Erythroblast (primary cell): ENCODE measurements around the gene SNAPC3.
"Not testable (repeated sequence)": the region's sequence is repeated elsewhere in the genome, so short reads cannot be mapped to it uniquely, and the experiment has no call there.

Experiments
- DNase-seq, 2 experiments: peaks; one replicate each; lab custom pipeline; 2025; lab: John Stamatoyannopoulos, UW
- GATA1 ChIP-seq: IDR thresholded peaks from 2 replicates; pipeline ENCODE4 v1.6.1; 2011; ENCODE audit warnings: low read depth, mild to moderate bottlenecking, control low read depth, low read length, moderate library complexity
- POLR2A ChIP-seq: IDR thresholded peaks from 2 replicates; pipeline ENCODE4 v1.6.1; 2011; ENCODE audit warnings: mild to moderate bottlenecking, low read length

The SNAPC3 gene

DNA sequence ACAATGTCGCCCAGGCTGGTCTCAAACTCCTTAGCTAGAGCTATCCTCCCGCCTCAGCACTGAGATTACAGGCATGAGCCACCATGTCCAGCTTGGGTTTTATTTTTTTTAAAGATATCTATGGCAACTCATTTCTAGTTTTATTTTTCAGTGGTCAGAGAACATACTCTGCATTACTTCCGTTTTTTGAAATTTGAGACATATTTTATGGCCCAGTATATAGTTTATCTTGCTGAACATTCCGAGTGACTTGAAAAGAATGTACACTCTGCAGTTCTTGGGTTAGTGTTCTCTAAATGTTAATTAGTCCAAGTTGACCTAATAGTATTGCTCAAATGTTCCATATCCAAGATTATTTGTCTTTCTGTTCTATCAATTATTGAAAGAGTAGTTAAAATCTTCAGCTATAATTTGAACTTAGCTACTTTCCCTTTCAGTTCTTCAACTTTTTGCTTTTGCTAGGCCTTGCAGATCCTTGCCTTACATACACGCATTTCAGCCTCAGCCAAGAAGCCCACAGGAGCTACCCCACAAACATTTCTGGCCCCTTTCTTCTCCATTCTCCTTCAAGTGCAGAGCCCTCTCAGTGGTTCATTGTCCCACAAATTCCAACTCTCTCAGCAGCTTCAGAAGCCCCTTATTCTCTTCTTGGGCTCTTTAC, 22.3 kb upstream of the SNAPC3 start:
- TF ChIP-seq GATA1, result no peak
- no peak for TF ChIP-seq POLR2A
- no peak for DNase-seq

DNA sequence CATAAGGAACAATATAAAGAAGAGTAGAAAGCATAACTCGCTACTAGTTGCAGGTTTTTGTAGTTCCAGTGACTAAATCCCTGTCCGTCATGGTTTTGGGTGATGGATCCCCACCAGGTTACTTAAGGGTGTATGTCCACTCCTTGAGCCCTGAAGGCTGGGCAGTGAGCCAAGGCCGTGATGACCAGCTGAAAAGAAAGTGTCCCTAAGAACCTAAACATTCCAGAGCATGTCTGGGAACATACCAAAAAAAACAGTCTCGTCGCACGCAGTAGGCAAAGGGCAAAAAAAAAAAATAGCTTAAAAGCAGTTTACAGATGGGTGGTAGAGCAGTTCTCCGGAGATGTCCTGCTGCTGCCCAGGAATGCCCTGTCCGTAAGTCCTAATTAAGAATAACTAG, 21.4 kb upstream of the SNAPC3 start:
- TF ChIP-seq GATA1 (no peak), POLR2A (no peak)
- DNase-seq, result no peak

DNA sequence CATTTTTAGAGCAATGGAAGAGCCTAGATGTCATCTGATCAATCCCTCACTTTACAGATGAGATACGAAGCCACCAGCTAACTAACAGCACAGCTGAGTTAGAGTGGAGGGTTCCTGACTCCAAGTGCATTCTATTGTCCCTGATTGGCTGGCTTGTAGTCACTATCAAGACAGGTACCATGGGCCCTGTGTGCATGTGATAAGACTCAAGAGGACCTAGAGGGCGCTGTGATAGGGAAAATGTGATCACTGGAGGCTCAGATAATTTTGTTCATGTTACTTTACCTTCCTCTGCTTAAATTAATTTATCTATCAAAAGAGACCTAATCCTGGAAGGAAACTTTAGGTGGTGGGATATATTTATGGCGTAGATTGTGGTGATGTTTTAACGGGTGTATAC, 19.5 kb upstream of the SNAPC3 start:
- peak; percentile 72 to 89 for DNase-seq
- no peak for TF ChIP-seq POLR2A
- no peak for TF ChIP-seq GATA1

DNA sequence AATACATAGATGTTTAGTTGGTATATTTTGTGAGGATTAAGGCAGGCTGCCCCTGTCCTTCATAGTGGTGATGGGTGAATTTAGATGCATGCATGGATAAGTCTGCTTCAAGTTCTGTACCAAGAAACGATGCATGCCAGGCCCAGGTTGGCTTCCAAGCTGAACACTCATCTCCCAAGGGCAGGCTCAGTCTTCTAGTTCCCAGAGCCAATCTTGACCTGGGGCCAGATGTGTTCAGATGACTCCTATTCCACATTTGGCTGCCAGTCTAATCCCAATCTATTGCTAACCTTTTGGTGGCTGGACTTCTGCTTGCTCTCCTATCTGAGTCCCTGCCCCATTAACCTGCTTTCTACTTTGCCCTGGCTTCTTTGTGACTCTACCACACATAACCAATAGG, 18.5 kb upstream of the SNAPC3 start:
- TF ChIP-seq GATA1 (no peak), POLR2A (no peak)
- no peak for DNase-seq

DNA sequence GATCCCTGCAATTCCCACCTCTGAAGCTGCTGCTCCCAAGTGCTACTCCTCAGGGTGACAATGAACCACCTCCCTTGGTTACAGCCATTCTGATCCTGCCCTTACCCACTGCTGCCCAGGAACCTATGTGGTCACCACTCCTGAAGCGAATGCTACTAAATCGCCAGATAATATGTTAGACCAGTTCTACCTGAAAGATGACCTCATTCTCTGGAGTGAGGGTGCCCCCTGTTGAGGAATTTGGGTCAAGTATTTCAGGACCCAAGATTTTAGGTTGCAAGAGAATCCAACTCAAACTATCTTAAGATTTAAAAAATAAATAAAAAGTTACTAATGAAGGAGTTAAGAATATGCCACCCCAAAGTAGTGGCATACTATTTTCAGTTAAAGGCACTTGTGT, 5.8 kb upstream of the SNAPC3 start:
- peak; percentile 50 for DNase-seq
- TF ChIP-seq POLR2A, result no peak
- TF ChIP-seq GATA1, result no peak

DNA sequence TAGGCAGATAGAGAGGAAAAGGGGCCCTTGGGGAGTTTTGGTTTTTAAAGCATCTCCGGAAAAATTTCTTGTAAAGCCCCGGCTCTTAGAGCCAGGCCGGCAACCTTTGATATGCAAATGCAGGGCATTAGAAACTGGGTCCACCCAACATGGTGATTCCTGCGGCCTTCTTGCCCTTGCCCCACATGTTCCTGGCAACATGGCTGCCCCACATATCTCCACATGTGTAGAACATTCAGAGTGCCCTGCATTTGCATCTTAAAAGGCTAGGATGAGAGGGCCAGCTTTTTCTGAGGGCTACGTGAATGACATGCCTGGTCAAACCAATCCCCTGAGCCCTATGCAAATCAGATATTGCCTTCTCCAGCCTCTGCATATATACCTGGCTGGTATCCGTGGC, 5.0 kb upstream of the SNAPC3 start:
- DNase-seq, result no peak
- no peak for TF ChIP-seq GATA1
- no peak for TF ChIP-seq POLR2A

DNA sequence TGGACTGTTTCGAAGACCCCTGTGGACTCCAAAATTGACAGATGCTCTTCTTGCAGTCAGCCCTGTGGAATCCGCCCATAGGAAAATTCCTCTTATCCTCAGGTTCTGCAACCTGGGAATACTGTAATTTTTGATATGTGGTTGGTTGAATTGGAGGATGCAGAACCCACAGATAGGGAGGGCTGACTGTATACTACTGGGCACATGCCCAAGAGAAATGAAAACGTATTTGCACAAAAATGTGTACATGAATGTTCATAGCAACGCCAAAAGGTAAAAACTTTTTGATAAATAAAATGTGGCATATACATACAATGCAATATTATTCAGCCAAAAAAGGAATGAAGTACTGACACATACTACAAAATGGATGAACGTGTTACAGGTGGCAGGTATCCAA, 1.9 kb upstream of the SNAPC3 start:
- TF ChIP-seq GATA1, result no peak
- TF ChIP-seq POLR2A, result no peak
- DNase-seq, result no peak

DNA sequence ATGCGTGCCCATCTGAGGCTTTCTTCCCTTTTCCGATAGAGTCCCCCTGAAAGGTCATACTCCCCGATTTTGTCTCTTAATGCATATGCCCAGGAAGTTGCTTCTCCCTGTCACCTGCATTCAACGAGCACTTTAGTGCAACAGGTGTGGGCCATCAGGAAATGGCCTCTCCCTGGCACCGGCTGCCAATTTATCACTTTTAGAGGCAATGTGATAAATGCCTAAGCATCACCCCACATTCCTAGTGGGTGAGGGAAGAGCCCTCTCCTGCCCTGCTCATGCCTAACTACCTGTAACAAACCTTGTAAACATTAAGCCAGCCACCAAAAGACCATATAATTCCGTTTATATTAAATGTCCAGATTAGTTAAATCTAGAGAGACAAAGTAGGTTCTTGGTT, 1.1 kb upstream of the SNAPC3 start:
- TF ChIP-seq GATA1, result no peak
- TF ChIP-seq POLR2A, result no peak
- DNase-seq, result no peak

DNA sequence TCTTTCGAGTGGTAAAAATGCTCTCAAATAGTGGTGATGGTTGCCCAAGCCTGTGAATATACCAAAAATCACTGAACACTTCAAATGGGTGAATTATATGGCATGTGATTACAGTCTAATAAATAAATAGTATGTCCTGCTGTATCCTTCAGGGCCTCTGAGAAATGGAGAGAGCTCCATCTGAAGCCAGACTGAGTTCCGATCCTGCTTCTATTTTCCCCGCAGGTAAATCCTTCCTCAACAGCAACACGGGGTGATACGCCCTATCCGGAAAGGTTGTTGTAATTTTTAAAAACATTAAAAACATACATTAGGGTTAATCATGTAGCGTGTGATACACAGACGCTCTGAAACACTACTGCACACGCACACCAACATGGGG, 695 bp upstream of the SNAPC3 start:
- TF ChIP-seq GATA1 (no peak), POLR2A (no peak)
- DNase-seq, result no peak

DNA sequence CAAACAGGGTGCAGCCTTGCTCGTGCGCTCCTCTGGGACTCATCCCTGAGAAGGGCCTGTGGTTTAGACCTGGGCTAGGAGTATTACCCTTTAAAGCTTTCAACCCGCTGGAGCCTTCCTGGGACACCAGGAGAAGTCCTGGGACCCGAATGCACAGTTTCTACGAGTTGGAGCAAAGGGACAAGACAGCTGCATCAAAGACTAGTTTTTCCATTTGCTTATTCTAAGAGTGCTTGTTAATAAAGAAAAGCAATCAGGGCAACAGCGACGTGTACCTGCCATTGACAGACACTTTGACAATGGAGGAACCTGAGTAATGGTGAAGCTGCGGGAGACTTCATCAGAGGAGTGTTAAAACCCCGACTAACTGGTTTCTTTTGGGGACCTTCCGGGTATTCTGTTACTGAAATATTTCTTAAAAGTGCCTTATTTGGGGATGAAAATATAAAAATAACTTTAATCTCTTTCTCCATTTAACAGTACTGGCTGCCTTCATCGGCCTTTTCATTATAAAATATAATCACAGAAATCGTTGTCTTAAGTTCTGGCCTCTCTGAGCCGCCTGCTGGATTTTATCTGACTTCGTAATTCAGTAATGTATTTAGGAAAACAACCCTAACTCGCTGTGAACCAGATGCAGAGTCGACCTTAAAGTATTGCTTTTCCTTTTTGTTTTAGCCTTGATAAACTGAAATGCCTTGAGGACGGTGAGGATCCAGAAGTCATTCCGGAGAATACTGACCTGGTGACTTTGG, 732 bp downstream of the SNAPC3 start:
- DNase-seq, result peak; percentile 51 to 60

DNA sequence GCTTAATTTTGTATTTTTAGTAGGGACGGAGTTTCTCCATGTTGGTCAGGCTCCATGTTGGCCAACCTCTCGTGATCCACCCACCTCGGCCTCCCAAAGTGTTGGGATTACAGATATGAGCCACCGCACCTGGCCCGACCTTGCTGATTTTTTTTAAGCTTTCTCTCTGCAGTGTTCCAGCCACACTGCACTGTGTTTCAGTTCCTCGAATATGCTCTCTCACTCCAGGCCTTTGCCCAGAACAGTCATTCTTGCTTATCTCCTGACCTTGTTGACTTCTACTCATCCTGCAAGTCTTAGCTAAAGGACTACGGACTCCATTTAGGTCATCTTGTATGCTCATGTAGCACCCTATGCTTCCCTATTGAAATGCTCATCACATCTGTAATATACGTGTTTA, 3.3 kb downstream of the SNAPC3 start:
- peak in 1 of 2 experiments; percentile 28 for DNase-seq

More for the DNA sequence above, 732 bp downstream of the SNAPC3 start:
- TF ChIP-seq POLR2A, result no peak
- no peak for TF ChIP-seq GATA1

DNA sequence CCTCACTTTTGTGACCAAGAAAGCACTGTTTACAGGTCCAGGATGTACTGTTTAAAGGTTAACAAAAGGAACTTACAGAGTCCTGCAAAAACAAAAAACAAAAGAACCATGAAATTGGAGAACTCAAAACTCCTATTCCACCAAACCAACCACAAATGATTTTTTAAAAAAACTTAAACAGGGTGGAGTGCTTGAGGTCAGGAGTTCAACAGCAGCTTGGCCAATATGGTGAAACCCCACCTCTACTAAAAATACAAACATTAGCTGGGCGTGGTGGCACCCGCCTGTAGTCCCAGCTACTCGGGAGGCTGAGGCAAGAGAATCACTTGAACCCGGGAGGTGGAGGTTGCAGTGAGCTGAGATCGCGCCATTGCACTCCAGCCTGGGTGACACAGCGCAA, 5.0 kb downstream of the SNAPC3 start:
- DNase-seq, result not testable (repeated sequence)

More for the DNA sequence above, 3.3 kb downstream of the SNAPC3 start:
- TF ChIP-seq GATA1 (no peak), POLR2A (no peak)

DNA sequence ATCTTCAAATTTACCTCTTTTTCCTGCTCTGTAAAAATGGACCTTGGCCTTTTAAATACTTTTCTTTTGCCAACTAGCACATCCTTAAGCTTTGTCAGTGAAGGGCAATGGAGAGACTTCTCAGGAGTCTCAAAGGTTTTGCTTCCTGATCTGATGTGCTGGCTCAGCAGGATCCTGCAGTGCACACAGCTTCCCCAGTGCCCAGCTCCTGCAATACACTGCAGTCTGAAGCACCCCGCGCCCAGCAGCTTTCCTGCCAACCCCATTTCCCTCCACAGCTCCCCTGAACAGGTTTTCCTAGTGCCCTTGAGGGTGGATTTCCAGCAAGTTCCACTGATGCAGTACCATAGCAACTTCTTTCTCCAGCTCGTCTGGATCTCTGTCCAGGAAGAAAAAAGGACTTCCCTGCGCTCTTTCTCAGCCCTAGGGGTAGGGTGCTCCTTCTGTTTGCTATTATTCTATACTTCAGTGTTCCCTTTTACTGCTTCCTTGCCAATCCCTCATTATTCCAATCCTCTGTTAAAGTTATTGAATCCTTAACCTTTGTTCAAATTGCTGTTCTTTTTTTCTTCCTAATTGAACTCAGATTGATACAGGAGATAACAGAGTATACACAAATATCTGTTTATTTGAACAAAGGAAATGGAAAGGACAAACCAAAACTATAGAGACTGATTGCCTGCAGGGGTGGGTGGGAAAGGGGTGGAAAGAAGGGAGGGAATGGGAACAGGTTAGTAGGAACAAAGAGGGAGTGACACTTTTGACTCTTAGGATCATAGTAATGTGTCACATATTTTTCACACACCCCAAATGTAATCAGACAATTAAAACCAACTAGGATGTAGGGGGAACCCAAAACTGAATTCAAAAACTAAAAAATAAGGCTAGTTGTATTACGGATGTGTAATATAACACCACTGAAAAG, 8.5 kb downstream of the SNAPC3 start:
- TF ChIP-seq GATA1, result no peak
- no peak for DNase-seq

DNA sequence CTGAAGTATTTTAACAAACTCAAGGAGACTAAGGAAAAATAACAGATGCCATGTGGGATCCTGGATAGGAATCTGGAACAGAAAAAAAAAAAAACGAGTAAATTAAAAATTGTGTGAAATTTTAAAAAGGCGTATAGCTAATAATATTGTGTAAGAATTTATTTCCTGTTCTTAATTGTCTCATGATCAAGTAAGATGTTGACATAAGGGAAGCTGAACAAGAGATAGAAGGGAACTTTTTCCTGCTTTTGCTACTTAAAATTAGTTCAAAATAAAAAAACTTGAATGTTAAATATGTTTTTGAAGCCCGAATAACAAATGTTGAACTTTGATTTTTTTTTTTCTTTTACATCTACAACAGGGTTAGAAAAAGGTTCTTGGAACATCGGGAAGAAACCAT, 10.5 kb downstream of the SNAPC3 start:
- DNase-seq, result no peak

More for the DNA sequence above, 10.5 kb downstream of the SNAPC3 start:
- TF ChIP-seq POLR2A, result no peak
- TF ChIP-seq GATA1, result no peak
